GM12878 (cell line): ENCODE results near the gene MAD1L1. TPM values are rescaled to one million over a fixed set of nuclear protein-coding genes. Genes with fewer than 3 reads are reported as not detected.

Experiments used
- ASH2L ChIP-seq: fragments of 300-600, 200-600 bp; sonication (generic); IDR thresholded peaks from 2 replicates; pipeline ENCODE4 v1.6.1; 2017; ENCODE audit warnings: low read depth, mild to moderate bottlenecking, borderline replicate concordance
- EP300 ChIP-seq, 2 experiments: fragments of 150-350 bp in 1 of 2; IDR thresholded peaks; 2 replicates each; pipeline ENCODE4 v1.6.1; 2011 to 2012; ENCODE audit warnings: low read depth in 2 of 2, low read length in 2 of 2, borderline replicate concordance in 1 of 2, improper control_type of control experiment in 1 of 2, inconsistent platforms in 1 of 2; ENCODE audit not compliant: control insufficient read depth in 1 of 2
- ESRRA ChIP-seq: IDR thresholded peaks from 2 replicates; pipeline ENCODE4 v1.6.1; 2012; ENCODE audit warnings: mild to moderate bottlenecking, low read length, improper control_type of control experiment
- EZH2 ChIP-seq: IDR thresholded peaks from 2 replicates; pipeline ENCODE4 v1.6.1; 2012; ENCODE audit warnings: low read depth, mild to moderate bottlenecking, control low read depth, inconsistent platforms, low read length, borderline replicate concordance; ENCODE audit not compliant: control insufficient read depth
- FOXK2 ChIP-seq: fragments of 450-650 bp; IDR thresholded peaks from 2 replicates; pipeline ENCODE4 v1.6.1; 2017; ENCODE audit warnings: mild to moderate bottlenecking, moderate library complexity
- IKZF2 ChIP-seq, 2 experiments: fragments of 450-650 bp; IDR thresholded peaks; 2 replicates each; pipeline ENCODE4 v1.6.1; 2017; ENCODE audit warnings: mild to moderate bottlenecking in 2 of 2, moderate library complexity in 2 of 2
- KAT2A ChIP-seq: conservative IDR thresholded peaks from 2 replicates; pipeline ENCODE4 v1.6.1; 2011; ENCODE audit warnings: low read depth, low read length; ENCODE audit not compliant: control insufficient read depth
- KDM1A ChIP-seq: fragments of 200-600 bp; sonication (generic); IDR thresholded peaks from 2 replicates; pipeline ENCODE4 v1.6.1; 2016; ENCODE audit warnings: borderline replicate concordance
- NFIC ChIP-seq: IDR thresholded peaks from 2 replicates; pipeline ENCODE4 v1.6.1; 2012; ENCODE audit warnings: low read depth, mild to moderate bottlenecking, inconsistent platforms, low read length, moderate library complexity
- NRF1 ChIP-seq: conservative IDR thresholded peaks from 2 replicates; pipeline ENCODE4 v1.6.1; 2011; ENCODE audit warnings: mild to moderate bottlenecking, low read depth, low read length, improper control_type of control experiment
- POU2F2 ChIP-seq: IDR thresholded peaks from 3 replicates; pipeline ENCODE4 v1.6.1; 2011; ENCODE audit warnings: low read depth, mild to moderate bottlenecking, low read length, borderline replicate concordance
- RAD21 ChIP-seq: IDR thresholded peaks from 2 replicates; pipeline ENCODE4 v1.6.1; 2011; ENCODE audit warnings: mild to moderate bottlenecking, low read depth, low read length, moderate library complexity; ENCODE audit not compliant: insufficient read depth
- polyA plus RNA-seq, 11 experiments: library from polyadenylated mRNA; depleted of rRNA in 4 of 11; unstranded in 6 of 11; stranded (reverse) in 5 of 11; fragments of >200 nt; fragmentation: Nextera tagmentation in 4 of 11; fragmentation: Illumina TruSeq in 1 of 11; extraction: Ambion mirVana in 4 of 11; extraction: Trizol in 1 of 11; gene quantifications; 1 replicate in 1 of 11; 2 replicates in 10 of 11; pipeline versions ENCODE4 v1.2.1 to v1.2.3, GENCODE V29; 2011 to 2016; ENCODE audit warnings: inconsistent platforms in 2 of 11, missing spikeins in 2 of 11, low read depth in 1 of 11
- total RNA-seq, 4 experiments: library from RNA; depleted of rRNA in 3 of 4; stranded (reverse); fragments of >200 nt in 3 of 4; fragmentation: Illumina TruSeq in 1 of 4; extraction: Trizol in 1 of 4; gene quantifications; 2 replicates each; pipeline versions ENCODE4 v1.2.1 to v1.2.3, GENCODE V29; 2013 to 2021
- TF ChIP-seq, protein P1 (sequence below), 3 experiments: IDR thresholded peaks in 2 of 3; conservative IDR thresholded peaks in 1 of 3; 2 replicates each; pipeline ENCODE4 v1.5.1; 2011; ENCODE audit warnings: low read depth in 3 of 3, low read length in 3 of 3, mild to moderate bottlenecking in 3 of 3, control low read depth in 2 of 3, moderate library complexity in 2 of 3, inconsistent platforms in 1 of 3, mixed read lengths in 1 of 3; ENCODE audit not compliant: control insufficient read depth in 2 of 3, insufficient read depth in 1 of 3; ENCODE audit errors: extremely low read depth in 1 of 3
- TF ChIP-seq, protein P2 (sequence below): fragments of 450-650 bp; conservative IDR thresholded peaks from 2 replicates; pipeline ENCODE4 v1.6.1; 2017; ENCODE audit warnings: mild to moderate bottlenecking, moderate library complexity
- TF ChIP-seq, protein P3 (sequence below): IDR thresholded peaks from 2 replicates; pipeline ENCODE4 v1.6.1; 2012; ENCODE audit warnings: low read depth, low read length, improper control_type of control experiment
- TF ChIP-seq, protein P4 (sequence below): fragments of 450-650 bp; formaldehyde crosslinking; IDR thresholded peaks from 2 replicates; pipeline ENCODE4 v1.4.0; 2022; ENCODE audit warnings: mild to moderate bottlenecking, moderate library complexity
- TF ChIP-seq, protein P5 (sequence below): fragments of 450-650 bp; IDR thresholded peaks from 2 replicates; pipeline ENCODE4 v1.6.1; 2018; ENCODE audit warnings: mild to moderate bottlenecking, low read depth, moderate library complexity; ENCODE audit not compliant: partially characterized antibody
- TF ChIP-seq, protein P6 (sequence below): IDR thresholded peaks from 2 replicates; pipeline ENCODE4 v1.6.1; 2012; ENCODE audit warnings: low read depth, low read length, improper control_type of control experiment

The MAD1L1 gene
- total and polyA plus RNA-seq, 10 of the 15 experiments (the other 5 are each of a cell fraction or from before 2014, with no cell fraction given), result 2.2 to 76.8 (median 38.3) TPM

DNA sequence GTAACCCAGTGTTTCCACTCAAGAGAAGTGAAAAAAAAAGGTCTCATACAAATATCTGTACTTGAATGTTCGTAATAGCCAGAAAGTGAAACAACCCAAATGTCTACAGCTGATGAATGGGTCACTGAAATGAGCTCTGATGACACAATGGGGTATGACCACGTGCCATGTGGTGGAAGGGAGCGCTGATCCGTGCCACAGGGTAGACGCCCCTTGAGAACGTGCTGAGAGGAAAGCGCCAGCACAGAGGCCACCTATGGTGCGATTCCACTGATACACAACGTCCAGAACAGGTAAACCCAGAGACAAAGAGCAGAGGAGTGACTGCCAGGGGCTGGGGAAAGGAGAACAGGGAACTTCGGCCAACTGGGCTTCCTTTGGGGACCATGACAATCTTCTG is 50.3 kb downstream of the MAD1L1 start (continued):
- TF ChIP-seq, protein P1, sequence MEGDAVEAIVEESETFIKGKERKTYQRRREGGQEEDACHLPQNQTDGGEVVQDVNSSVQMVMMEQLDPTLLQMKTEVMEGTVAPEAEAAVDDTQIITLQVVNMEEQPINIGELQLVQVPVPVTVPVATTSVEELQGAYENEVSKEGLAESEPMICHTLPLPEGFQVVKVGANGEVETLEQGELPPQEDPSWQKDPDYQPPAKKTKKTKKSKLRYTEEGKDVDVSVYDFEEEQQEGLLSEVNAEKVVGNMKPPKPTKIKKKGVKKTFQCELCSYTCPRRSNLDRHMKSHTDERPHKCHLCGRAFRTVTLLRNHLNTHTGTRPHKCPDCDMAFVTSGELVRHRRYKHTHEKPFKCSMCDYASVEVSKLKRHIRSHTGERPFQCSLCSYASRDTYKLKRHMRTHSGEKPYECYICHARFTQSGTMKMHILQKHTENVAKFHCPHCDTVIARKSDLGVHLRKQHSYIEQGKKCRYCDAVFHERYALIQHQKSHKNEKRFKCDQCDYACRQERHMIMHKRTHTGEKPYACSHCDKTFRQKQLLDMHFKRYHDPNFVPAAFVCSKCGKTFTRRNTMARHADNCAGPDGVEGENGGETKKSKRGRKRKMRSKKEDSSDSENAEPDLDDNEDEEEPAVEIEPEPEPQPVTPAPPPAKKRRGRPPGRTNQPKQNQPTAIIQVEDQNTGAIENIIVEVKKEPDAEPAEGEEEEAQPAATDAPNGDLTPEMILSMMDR (IDR thresholded peaks at IDR 0.05 in 2 of 3, conservative IDR thresholded peaks at IDR 0.05 in 1 of 3; ENCODE audit: control insufficient read depth in 2 of 3, extremely low read depth in 1 of 3, insufficient read depth in 1 of 3, low read depth in 3 of 3, low read length in 3 of 3), result no peak
- TF ChIP-seq EP300 (IDR thresholded peaks at IDR 0.05; ENCODE audit: borderline replicate concordance in 1 of 2, control insufficient read depth in 1 of 2, low read depth in 2 of 2, low read length in 2 of 2) (peak in 1 of 2 experiments; percentile 41; a peak in 1 of 4 replicates), ESRRA (no peak), POU2F2 (peak; percentile 25; the same call in 1 of the 3 replicates), IKZF2 (IDR thresholded peaks at IDR 0.05) (peak; percentile 25 to 35; a peak in 1 of 4 replicates), RAD21 (no peak), NFIC (no peak), KDM1A (no peak), NRF1 (no peak), EZH2 (no peak), FOXK2 (no peak), ASH2L (no peak), KAT2A (no peak)
- TF ChIP-seq, protein P2, sequence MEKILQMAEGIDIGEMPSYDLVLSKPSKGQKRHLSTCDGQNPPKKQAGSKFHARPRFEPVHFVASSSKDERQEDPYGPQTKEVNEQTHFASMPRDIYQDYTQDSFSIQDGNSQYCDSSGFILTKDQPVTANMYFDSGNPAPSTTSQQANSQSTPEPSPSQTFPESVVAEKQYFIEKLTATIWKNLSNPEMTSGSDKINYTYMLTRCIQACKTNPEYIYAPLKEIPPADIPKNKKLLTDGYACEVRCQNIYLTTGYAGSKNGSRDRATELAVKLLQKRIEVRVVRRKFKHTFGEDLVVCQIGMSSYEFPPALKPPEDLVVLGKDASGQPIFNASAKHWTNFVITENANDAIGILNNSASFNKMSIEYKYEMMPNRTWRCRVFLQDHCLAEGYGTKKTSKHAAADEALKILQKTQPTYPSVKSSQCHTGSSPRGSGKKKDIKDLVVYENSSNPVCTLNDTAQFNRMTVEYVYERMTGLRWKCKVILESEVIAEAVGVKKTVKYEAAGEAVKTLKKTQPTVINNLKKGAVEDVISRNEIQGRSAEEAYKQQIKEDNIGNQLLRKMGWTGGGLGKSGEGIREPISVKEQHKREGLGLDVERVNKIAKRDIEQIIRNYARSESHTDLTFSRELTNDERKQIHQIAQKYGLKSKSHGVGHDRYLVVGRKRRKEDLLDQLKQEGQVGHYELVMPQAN, result no peak
- TF ChIP-seq, protein P3, sequence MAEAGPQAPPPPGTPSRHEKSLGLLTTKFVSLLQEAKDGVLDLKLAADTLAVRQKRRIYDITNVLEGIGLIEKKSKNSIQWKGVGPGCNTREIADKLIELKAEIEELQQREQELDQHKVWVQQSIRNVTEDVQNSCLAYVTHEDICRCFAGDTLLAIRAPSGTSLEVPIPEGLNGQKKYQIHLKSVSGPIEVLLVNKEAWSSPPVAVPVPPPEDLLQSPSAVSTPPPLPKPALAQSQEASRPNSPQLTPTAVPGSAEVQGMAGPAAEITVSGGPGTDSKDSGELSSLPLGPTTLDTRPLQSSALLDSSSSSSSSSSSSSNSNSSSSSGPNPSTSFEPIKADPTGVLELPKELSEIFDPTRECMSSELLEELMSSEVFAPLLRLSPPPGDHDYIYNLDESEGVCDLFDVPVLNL, result no peak
- TF ChIP-seq, protein P4, sequence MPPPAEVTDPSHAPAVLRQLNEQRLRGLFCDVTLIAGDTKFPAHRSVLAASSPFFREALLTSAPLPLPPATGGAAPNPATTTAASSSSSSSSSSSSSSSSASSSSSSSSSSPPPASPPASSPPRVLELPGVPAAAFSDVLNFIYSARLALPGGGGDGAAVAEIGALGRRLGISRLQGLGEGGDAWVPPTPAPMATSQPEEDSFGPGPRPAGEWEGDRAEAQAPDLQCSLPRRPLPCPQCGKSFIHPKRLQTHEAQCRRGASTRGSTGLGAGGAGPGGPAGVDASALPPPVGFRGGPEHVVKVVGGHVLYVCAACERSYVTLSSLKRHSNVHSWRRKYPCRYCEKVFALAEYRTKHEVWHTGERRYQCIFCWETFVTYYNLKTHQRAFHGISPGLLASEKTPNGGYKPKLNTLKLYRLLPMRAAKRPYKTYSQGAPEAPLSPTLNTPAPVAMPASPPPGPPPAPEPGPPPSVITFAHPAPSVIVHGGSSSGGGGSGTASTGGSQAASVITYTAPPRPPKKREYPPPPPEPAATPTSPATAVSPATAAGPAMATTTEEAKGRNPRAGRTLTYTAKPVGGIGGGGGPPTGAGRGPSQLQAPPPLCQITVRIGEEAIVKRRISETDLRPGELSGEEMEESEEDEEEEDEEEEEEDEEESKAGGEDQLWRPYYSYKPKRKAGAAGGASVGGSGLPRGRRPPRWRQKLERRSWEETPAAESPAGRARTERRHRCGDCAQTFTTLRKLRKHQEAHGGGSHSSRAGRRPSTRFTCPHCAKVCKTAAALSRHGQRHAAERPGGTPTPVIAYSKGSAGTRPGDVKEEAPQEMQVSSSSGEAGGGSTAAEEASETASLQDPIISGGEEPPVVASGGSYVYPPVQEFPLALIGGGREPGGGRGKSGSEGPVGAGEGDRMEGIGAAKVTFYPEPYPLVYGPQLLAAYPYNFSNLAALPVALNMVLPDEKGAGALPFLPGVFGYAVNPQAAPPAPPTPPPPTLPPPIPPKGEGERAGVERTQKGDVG (CRISPR knock-in tag), result no peak
- TF ChIP-seq, protein P5, sequence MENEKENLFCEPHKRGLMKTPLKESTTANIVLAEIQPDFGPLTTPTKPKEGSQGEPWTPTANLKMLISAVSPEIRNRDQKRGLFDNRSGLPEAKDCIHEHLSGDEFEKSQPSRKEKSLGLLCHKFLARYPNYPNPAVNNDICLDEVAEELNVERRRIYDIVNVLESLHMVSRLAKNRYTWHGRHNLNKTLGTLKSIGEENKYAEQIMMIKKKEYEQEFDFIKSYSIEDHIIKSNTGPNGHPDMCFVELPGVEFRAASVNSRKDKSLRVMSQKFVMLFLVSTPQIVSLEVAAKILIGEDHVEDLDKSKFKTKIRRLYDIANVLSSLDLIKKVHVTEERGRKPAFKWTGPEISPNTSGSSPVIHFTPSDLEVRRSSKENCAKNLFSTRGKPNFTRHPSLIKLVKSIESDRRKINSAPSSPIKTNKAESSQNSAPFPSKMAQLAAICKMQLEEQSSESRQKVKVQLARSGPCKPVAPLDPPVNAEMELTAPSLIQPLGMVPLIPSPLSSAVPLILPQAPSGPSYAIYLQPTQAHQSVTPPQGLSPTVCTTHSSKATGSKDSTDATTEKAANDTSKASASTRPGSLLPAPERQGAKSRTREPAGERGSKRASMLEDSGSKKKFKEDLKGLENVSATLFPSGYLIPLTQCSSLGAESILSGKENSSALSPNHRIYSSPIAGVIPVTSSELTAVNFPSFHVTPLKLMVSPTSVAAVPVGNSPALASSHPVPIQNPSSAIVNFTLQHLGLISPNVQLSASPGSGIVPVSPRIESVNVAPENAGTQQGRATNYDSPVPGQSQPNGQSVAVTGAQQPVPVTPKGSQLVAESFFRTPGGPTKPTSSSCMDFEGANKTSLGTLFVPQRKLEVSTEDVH, result no peak
- TF ChIP-seq, protein P6, sequence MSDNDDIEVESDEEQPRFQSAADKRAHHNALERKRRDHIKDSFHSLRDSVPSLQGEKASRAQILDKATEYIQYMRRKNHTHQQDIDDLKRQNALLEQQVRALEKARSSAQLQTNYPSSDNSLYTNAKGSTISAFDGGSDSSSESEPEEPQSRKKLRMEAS, result no peak
